Measurements from ENCODE around the gene PBXIP1. TPM values are rescaled to one million over a fixed set of nuclear protein-coding genes. Genes with fewer than 3 reads are reported as not detected.

PBXIP1 gene
- total and polyA plus RNA-seq, 2 of the 13 experiments (the other 11 are each of a cell fraction or from before 2014, with no cell fraction given), result 16.3 to 31.9 TPM

GRCh38 chr1:154899041-154899440 is 56.9 kb downstream of the PBXIP1 start:
- intact Hi-C loops (cut with micrococcal nuclease; ENCODE audit: unreplicated experiment) (no loop called here), in situ Hi-C loops (cut with HindIII; ENCODE audit: extremely low pct_ligation_motif_present, low pct_unique_long_range_greater_than_20kb) (no loop called here)
- ATAC-seq (no peak), FAIRE-seq (no peak), DNase-seq (ENCODE audit: low spot score) (no peak)
- no TSS peak for BruUV-seq (replicated peaks)
- Histone ChIP-seq H3K27ac (ENCODE audit: extremely low read length, insufficient read depth, low read length) (no peak overlapping the region), H3K4me1 (ENCODE audit: insufficient read depth, low read length) (no peaks in the 10 kb centered on the region), H3K4me3 (replicated peaks in 1 of 3; ENCODE audit: insufficient read depth in 1 of 3, low read depth in 2 of 3, low read length in 3 of 3) (no peak overlapping the region), H3K36me3 (replicated peaks in 1 of 2; ENCODE audit: control insufficient read depth in 1 of 2, insufficient read depth in 2 of 2, low read length in 2 of 2) (no peaks in the 10 kb centered on the region), H3K4me2 (ENCODE audit: low read depth, low read length) (no peak overlapping the region), H4K20me1 (ENCODE audit: insufficient read depth, low read length) (no peaks in the 10 kb centered on the region), H2AFZ (ENCODE audit: low read length) (no peak overlapping the region), H3K9ac (ENCODE audit: insufficient read depth, low read depth, low read length) (no peak overlapping the region), H3K9me3 (ENCODE audit: low read length) (no peaks in the 10 kb centered on the region), H3K79me2 (ENCODE audit: insufficient read depth, low read length) (no peaks in the 10 kb centered on the region), H3K27me3 (ENCODE audit: control insufficient read depth in 1 of 2, insufficient read depth in 2 of 2, low read length in 2 of 2) (0 out of 5 replicates have a peak, but pooled peaks cover 0 to 15% of the 10 kb centered on the region in 2 experiments)
- ChIA-PET CTCF (ENCODE audit: low intra/inter-chr PET ratio, low total read pairs) (no interaction called here), POLR2A (no interaction called here)
- 66% methylated on average over 6 of the region's 6 CpGs for WGBS (ENCODE audit: low lambda C conversion rate)
- TF ChIP-seq ZBTB2 (CRISPR knock-in tag; IDR thresholded peaks at IDR 0.05; ENCODE audit: low read depth), result no peak
- no peak for TF ChIP-seq ZNF850 (CRISPR knock-in tag; conservative IDR thresholded peaks at IDR 0.05)
- TF ChIP-seq ZNF614 (CRISPR knock-in tag; IDR thresholded peaks at IDR 0.05; ENCODE audit: borderline replicate concordance), result no peak
- no peak for TF ChIP-seq TFE3 (CRISPR knock-in tag; IDR thresholded peaks at IDR 0.05)
- no peak for TF ChIP-seq BCLAF1 (IDR thresholded peaks at IDR 0.05)
- no peak for TF ChIP-seq MLLT10 (CRISPR knock-in tag; IDR thresholded peaks at IDR 0.05)
- TF ChIP-seq AFF4 (CRISPR knock-in tag; IDR thresholded peaks at IDR 0.05), result no peak
- TF ChIP-seq CCAR2 (optimal IDR thresholded peaks at IDR 0.05; ENCODE audit: low read depth, low read length), result no peak
- TF ChIP-seq ATF4 (CRISPR knock-in tag; IDR thresholded peaks at IDR 0.05), result no peak
- no peak for TF ChIP-seq ZNF292 (CRISPR knock-in tag; IDR thresholded peaks at IDR 0.05; ENCODE audit: borderline replicate concordance, low read depth)
- no peak for TF ChIP-seq NFYB (CRISPR knock-in tag; IDR thresholded peaks at IDR 0.05)
- no peak for TF ChIP-seq STAT5B (CRISPR knock-in tag; IDR thresholded peaks at IDR 0.05)
- no peak for TF ChIP-seq ZBTB7A (CRISPR knock-in tag; IDR thresholded peaks at IDR 0.05)
- no peak for TF ChIP-seq MTF1 (CRISPR knock-in tag; IDR thresholded peaks at IDR 0.05)
